PC-3 (cell line): ENCODE measurements around the gene APOBEC2.

Experiments used
- CTCF ChIP-seq: fragments of 300-600 bp; sonication (generic); conservative IDR thresholded peaks from 2 replicates; pipeline ENCODE4 v1.5.1; 2017; ENCODE audit warnings: antibody characterized with exemption, low read depth, mild to moderate bottlenecking, low read length
- EZH2 ChIP-seq: fragments of 300-600 bp; sonication (generic); IDR thresholded peaks from one replicate; pipeline ENCODE4 v1.6.1; 2017; ENCODE audit warnings: antibody characterized with exemption, mild to moderate bottlenecking, low read length; ENCODE audit not compliant: unreplicated experiment
- EZH2phosphoT487 ChIP-seq: fragments of 300-600 bp; sonication (generic); IDR thresholded peaks from 2 replicates; pipeline ENCODE4 v1.6.1; 2018; ENCODE audit warnings: mild to moderate bottlenecking, antibody characterized with exemption, low read length, borderline replicate concordance

GRCh38 chr6:41073968-41074691, 21.1 kb downstream of the APOBEC2 start:
- TF ChIP-seq CTCF: no peak
- TF ChIP-seq EZH2phosphoT487: no peak
- no peak for TF ChIP-seq EZH2
